HEK293 (cell line): Measurements from ENCODE around the gene BDH1.

ENCODE experiments used
- CTCF ChIA-PET: fragments of 350-600 bp; formaldehyde crosslinking; extraction: SDS; loops from one replicate; lab custom pipeline; 2021; ENCODE audit warnings: antibody characterized with exemption; lab: Yijun Ruan, JAX
- POLR2A ChIA-PET: fragments of 300-600 bp; formaldehyde crosslinking; extraction: SDS; loops from one replicate; lab custom pipeline; 2020; ENCODE audit warnings: antibody characterized with exemption, inconsistent platforms; lab: Yijun Ruan, JAX
- H3K27ac ChIP-seq: fragments of 200-500 bp; sonication (Bioruptor generic); 2 replicates; pipeline ENCODE4 v1.5.1; 2014; ENCODE audit warnings: low read depth, low read length, control low read depth, inconsistent platforms; ENCODE audit errors: extremely low read depth
- H3K36me3 ChIP-seq, 2 experiments: fragments of 200-500 bp in 1 of 2; sonication (Bioruptor generic) in 1 of 2; 1 replicate in 1 of 2; 2 replicates in 1 of 2; pipeline ENCODE4 v1.5.1; 2014 to 2017; ENCODE audit warnings: inconsistent platforms in 2 of 2, low read length in 2 of 2; ENCODE audit not compliant: control insufficient read depth in 2 of 2, insufficient read depth in 1 of 2
- H3K4me1 ChIP-seq: fragments of 200-500 bp; sonication (Bioruptor generic); 2 replicates; pipeline ENCODE4 v1.5.1; 2014; ENCODE audit warnings: mild to moderate bottlenecking, low read length, inconsistent platforms; ENCODE audit not compliant: control insufficient read depth, insufficient read depth
- H3K4me3 ChIP-seq: 2 replicates; pipeline ENCODE4 v1.5.1; 2011; ENCODE audit warnings: low read depth, mild to moderate bottlenecking, control low read depth, low read length, moderate library complexity
- H3K9me3 ChIP-seq: fragments of 200-500 bp; sonication (Bioruptor generic); 2 replicates; pipeline ENCODE4 v1.5.1; 2014; ENCODE audit warnings: low read depth, low read length, inconsistent platforms; ENCODE audit not compliant: control insufficient read depth, insufficient read depth
- GLIS2 ChIP-seq: fragments of 450-650 bp; formaldehyde crosslinking; IDR thresholded peaks from 2 replicates; pipeline ENCODE4 v1.5.1; 2016; ENCODE audit warnings: missing biosample characterization, missing genetic modification characterization
- KLF1 ChIP-seq: fragments of 450-650 bp; formaldehyde crosslinking; IDR thresholded peaks from 2 replicates; pipeline ENCODE4 v1.5.1; 2016; ENCODE audit warnings: missing biosample characterization, missing genetic modification characterization
- KLF8 ChIP-seq: fragments of 450-650 bp; formaldehyde crosslinking; IDR thresholded peaks from 2 replicates; pipeline ENCODE4 v1.5.1; 2016; ENCODE audit warnings: missing biosample characterization, missing genetic modification characterization
- ZNF138 ChIP-seq: fragments of 450-650 bp; formaldehyde crosslinking; IDR thresholded peaks from 2 replicates; pipeline ENCODE4 v1.5.1; 2016; ENCODE audit warnings: missing biosample characterization, missing genetic modification characterization, borderline replicate concordance
- ZNF394 ChIP-seq: fragments of 450-650 bp; formaldehyde crosslinking; IDR thresholded peaks from 2 replicates; pipeline ENCODE4 v1.5.1; 2016; ENCODE audit warnings: missing biosample characterization, missing genetic modification characterization, mild to moderate bottlenecking, moderate library complexity, borderline replicate concordance
- ZNF398 ChIP-seq: fragments of 450-650 bp; formaldehyde crosslinking; IDR thresholded peaks from 2 replicates; pipeline ENCODE4 v1.5.1; 2017; ENCODE audit warnings: missing biosample characterization, missing genetic modification characterization
- ZNF514 ChIP-seq: fragments of 450-650 bp; formaldehyde crosslinking; IDR thresholded peaks from 2 replicates; pipeline ENCODE4 v1.5.1; 2016; ENCODE audit warnings: missing biosample characterization, missing genetic modification characterization
- ZNF548 ChIP-seq: fragments of 450-650 bp; formaldehyde crosslinking; IDR thresholded peaks from 2 replicates; pipeline ENCODE4 v1.5.1; 2016; ENCODE audit warnings: missing biosample characterization, missing genetic modification characterization
- ZNF626 ChIP-seq: fragments of 450-650 bp; sonication (Bioruptor Pico); formaldehyde crosslinking; IDR thresholded peaks from 2 replicates; pipeline ENCODE4 v1.5.1; 2018; ENCODE audit warnings: missing biosample characterization, missing genetic modification characterization, inconsistent platforms
- ZNF692 ChIP-seq: fragments of 450-650 bp; formaldehyde crosslinking; IDR thresholded peaks from 2 replicates; pipeline ENCODE4 v1.5.1; 2016; ENCODE audit warnings: missing biosample characterization, missing genetic modification characterization
- TF ChIP-seq, protein P1 (sequence below): fragments of 450-650 bp; formaldehyde crosslinking; IDR thresholded peaks from 2 replicates; pipeline ENCODE4 v1.5.1; 2016; ENCODE audit warnings: missing biosample characterization, missing genetic modification characterization
- TF ChIP-seq, protein P2 (sequence below): fragments of 450-650 bp; formaldehyde crosslinking; IDR thresholded peaks from 2 replicates; pipeline ENCODE4 v1.5.1; 2016; ENCODE audit warnings: missing biosample characterization, missing genetic modification characterization, low read depth
- TF ChIP-seq, protein P3 (sequence below): fragments of 450-650 bp; formaldehyde crosslinking; conservative IDR thresholded peaks from 2 replicates; pipeline ENCODE4 v1.5.1; 2016; ENCODE audit warnings: low read depth, missing biosample characterization, missing genetic modification characterization
- TF ChIP-seq, protein P4 (sequence below): fragments of 450-650 bp; IDR thresholded peaks from 2 replicates; pipeline ENCODE4 v1.5.1; 2018; ENCODE audit warnings: missing biosample characterization, missing genetic modification characterization

The BDH1 gene

GRCh38 chr3:197520311-197521276 is 35.2 kb downstream of the BDH1 start (continued):
- TF ChIP-seq, protein P1, sequence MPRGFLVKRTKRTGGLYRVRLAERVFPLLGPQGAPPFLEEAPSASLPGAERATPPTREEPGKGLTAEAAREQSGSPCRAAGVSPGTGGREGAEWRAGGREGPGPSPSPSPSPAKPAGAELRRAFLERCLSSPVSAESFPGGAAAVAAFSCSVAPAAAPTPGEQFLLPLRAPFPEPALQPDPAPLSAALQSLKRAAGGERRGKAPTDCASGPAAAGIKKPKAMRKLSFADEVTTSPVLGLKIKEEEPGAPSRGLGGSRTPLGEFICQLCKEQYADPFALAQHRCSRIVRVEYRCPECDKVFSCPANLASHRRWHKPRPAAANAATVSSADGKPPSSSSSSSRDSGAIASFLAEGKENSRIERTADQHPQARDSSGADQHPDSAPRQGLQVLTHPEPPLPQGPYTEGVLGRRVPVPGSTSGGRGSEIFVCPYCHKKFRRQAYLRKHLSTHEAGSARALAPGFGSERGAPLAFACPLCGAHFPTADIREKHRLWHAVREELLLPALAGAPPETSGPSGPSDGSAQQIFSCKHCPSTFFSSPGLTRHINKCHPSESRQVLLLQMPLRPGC = no peak
- no peak for TF ChIP-seq ZNF692 (tag by site-specific recombination)
- TF ChIP-seq ZNF138 (tag by site-specific recombination) = no peak
- TF ChIP-seq ZNF394 (tag by site-specific recombination) = no peak
- TF ChIP-seq ZNF514 (tag by site-specific recombination) = no peak

DNA sequence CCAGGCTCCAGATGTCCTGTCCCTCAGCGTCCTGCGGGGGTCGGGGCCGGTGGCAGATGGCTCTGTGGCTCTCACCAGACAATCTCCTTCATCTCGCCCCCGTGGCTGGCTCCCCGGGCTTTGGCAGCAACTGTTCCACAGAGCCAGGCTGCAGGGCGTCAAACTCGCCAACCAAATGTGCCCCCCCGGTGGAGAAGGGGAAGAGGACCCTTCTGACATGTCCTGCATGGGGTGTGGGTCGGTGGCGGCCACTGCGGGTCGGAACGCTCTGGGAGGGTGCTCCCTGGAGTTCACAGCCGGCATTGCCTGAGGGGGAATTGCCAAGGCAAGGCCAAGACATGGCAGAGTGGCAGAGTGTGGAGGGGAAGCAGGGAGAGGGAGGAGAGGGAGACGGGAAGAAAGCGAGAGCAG is 36.0 kb downstream of the BDH1 start:
- Histone ChIP-seq H3K4me1 (peaks cover 4% of the 10 kb centered on the region; the same call in 1 of the 2 replicates), H3K27ac (no peak overlapping the region), H3K9me3 (no peaks in the 10 kb centered on the region), H3K36me3 (no peaks in the 10 kb centered on the region), H3K4me3 (no peak overlapping the region)
- POLR2A ChIA-PET = no interaction called here
- CTCF ChIA-PET = no interaction called here
- no peak for TF ChIP-seq ZNF626 (tag by site-specific recombination)
- TF ChIP-seq GLIS2 (tag by site-specific recombination) = no peak
- TF ChIP-seq, protein P2, sequence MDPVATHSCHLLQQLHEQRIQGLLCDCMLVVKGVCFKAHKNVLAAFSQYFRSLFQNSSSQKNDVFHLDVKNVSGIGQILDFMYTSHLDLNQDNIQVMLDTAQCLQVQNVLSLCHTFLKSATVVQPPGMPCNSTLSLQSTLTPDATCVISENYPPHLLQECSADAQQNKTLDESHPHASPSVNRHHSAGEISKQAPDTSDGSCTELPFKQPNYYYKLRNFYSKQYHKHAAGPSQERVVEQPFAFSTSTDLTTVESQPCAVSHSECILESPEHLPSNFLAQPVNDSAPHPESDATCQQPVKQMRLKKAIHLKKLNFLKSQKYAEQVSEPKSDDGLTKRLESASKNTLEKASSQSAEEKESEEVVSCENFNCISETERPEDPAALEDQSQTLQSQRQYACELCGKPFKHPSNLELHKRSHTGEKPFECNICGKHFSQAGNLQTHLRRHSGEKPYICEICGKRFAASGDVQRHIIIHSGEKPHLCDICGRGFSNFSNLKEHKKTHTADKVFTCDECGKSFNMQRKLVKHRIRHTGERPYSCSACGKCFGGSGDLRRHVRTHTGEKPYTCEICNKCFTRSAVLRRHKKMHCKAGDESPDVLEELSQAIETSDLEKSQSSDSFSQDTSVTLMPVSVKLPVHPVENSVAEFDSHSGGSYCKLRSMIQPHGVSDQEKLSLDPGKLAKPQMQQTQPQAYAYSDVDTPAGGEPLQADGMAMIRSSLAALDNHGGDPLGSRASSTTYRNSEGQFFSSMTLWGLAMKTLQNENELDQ (tag by site-specific recombination) = no peak
- no peak for TF ChIP-seq ZNF548
- TF ChIP-seq KLF1 (tag by site-specific recombination) = no peak

DNA sequence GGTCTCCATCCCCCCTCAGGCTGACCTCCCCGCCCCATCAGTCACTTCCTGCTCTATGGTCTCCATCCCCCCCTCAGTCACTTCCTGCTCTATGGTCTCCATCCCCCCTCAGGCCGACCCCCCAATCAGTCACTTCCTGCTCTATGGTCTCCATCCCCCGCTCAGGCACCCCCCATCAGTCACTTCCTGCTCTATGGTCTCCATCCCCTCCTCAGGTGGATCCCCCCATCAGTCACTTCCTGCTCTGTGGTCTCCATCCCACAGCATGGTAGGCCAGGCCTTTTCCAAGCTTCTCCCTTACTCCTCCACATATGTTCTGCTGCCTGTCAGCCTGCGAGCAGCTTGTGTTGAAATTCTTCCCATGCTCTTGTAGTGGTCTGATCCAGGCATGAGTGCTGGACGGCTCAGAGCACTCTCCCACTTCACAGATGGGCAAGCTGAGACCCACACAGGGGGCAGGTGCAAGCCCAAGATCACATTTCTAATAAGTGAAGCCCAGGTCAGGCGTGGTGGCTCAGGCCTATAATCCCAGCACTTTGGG is 36.8 kb downstream of the BDH1 start:
- TF ChIP-seq, protein P3, sequence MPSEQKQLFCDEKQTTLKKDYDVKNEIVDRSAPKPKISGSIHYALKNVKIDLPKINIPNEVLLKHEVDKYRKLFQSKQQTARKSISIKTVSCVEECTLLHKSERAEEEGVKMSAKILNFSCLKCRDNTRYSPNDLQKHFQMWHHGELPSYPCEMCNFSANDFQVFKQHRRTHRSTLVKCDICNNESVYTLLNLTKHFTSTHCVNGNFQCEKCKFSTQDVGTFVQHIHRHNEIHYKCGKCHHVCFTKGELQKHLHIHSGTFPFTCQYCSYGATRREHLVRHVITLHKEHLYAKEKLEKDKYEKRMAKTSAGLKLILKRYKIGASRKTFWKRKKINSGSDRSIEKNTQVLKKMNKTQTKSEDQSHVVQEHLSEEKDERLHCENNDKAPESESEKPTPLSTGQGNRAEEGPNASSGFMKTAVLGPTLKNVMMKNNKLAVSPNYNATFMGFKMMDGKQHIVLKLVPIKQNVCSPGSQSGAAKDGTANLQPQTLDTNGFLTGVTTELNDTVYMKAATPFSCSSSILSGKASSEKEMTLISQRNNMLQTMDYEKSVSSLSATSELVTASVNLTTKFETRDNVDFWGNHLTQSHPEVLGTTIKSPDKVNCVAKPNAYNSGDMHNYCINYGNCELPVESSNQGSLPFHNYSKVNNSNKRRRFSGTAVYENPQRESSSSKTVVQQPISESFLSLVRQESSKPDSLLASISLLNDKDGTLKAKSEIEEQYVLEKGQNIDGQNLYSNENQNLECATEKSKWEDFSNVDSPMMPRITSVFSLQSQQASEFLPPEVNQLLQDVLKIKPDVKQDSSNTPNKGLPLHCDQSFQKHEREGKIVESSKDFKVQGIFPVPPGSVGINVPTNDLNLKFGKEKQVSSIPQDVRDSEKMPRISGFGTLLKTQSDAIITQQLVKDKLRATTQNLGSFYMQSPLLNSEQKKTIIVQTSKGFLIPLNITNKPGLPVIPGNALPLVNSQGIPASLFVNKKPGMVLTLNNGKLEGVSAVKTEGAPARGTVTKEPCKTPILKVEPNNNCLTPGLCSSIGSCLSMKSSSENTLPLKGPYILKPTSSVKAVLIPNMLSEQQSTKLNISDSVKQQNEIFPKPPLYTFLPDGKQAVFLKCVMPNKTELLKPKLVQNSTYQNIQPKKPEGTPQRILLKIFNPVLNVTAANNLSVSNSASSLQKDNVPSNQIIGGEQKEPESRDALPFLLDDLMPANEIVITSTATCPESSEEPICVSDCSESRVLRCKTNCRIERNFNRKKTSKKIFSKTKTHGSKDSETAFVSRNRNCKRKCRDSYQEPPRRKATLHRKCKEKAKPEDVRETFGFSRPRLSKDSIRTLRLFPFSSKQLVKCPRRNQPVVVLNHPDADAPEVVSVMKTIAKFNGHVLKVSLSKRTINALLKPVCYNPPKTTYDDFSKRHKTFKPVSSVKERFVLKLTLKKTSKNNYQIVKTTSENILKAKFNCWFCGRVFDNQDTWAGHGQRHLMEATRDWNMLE = no peak
- no peak for TF ChIP-seq KLF8 (tag by site-specific recombination)
- no peak for TF ChIP-seq ZNF398 (tag by site-specific recombination)
- TF ChIP-seq, protein P4, sequence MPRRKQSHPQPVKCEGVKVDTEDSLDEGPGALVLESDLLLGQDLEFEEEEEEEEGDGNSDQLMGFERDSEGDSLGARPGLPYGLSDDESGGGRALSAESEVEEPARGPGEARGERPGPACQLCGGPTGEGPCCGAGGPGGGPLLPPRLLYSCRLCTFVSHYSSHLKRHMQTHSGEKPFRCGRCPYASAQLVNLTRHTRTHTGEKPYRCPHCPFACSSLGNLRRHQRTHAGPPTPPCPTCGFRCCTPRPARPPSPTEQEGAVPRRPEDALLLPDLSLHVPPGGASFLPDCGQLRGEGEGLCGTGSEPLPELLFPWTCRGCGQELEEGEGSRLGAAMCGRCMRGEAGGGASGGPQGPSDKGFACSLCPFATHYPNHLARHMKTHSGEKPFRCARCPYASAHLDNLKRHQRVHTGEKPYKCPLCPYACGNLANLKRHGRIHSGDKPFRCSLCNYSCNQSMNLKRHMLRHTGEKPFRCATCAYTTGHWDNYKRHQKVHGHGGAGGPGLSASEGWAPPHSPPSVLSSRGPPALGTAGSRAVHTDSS (tag by site-specific recombination) = no peak
- TF ChIP-seq, all 188 proteins: peak for 0
- Histone ChIP-seq H3K36me3 (no peaks in the 10 kb centered on the region), H3K9me3 (no peaks in the 10 kb centered on the region), H3K4me3 (no peak overlapping the region), H3K4me1 (peaks cover 4% of the 10 kb centered on the region; the same call in 1 of the 2 replicates), H3K27ac (no peak overlapping the region)
- ChIA-PET CTCF (no interaction called here), POLR2A (no interaction called here)
